H1 (cell line): ENCODE results near the gene SRPK3. TPM values are rescaled to one million over a fixed set of nuclear protein-coding genes. Genes with fewer than 3 reads are reported as not detected.

Experiments
- CTCF ChIA-PET: fragments of 300-600 bp; sonication (Branson Sonifier 250); formaldehyde crosslinking; loops from one replicate; lab custom pipeline; 2021; ENCODE audit not compliant: partially characterized antibody; lab: Charles Lee
- POLR2A ChIA-PET: fragments of 300-600 bp; sonication (Branson Sonifier 250); formaldehyde crosslinking; loops from one replicate; lab custom pipeline; 2021; ENCODE audit warnings: inconsistent platforms; ENCODE audit not compliant: partially characterized antibody; lab: Charles Lee
- DNase-seq, 2 experiments: peaks; one replicate each; pipeline versions ENCODE4 v3.0.0 to v3.0.0-alpha.2; 2010 to 2022; ENCODE audit warnings: low spot score in 2 of 2, low read depth in 1 of 2, mixed read lengths in 1 of 2
- FAIRE-seq: peaks from 2 replicates; lab custom pipeline; 2011; peaks lifted over from hg19 to GRCh38; lab: Jason Lieb, UNC
- H2AFZ ChIP-seq: 2 replicates; pipeline ENCODE4 v1.8.1; 2012; ENCODE audit warnings: low read length, inconsistent platforms
- H2AK5ac ChIP-seq: 2 replicates; pipeline ENCODE4 v1.6.1; 2013; ENCODE audit warnings: low read depth, low read length
- H2BK120ac ChIP-seq: replicated peaks from 2 replicates; pipeline ENCODE3; 2013; ENCODE audit warnings: low read depth, low read length, inconsistent platforms
- H2BK12ac ChIP-seq: 2 replicates; pipeline ENCODE4 v1.6.1; 2013; ENCODE audit warnings: low read depth, low read length
- H2BK15ac ChIP-seq: 2 replicates; pipeline ENCODE4 v1.6.1; 2013; ENCODE audit warnings: low read length
- H2BK20ac ChIP-seq: 2 replicates; pipeline ENCODE4 v1.6.1; 2013; ENCODE audit warnings: low read length
- H2BK5ac ChIP-seq: 2 replicates; pipeline ENCODE4 v1.6.1; 2013; ENCODE audit warnings: low read depth, low read length
- H3K14ac ChIP-seq: 2 replicates; pipeline ENCODE4 v1.6.1; 2013; ENCODE audit warnings: inconsistent platforms; ENCODE audit not compliant: insufficient read length
- H3K18ac ChIP-seq: 2 replicates; pipeline ENCODE4 v1.6.1; 2013; ENCODE audit warnings: low read length; ENCODE audit errors: extremely low read depth
- H3K23ac ChIP-seq: 2 replicates; pipeline ENCODE4 v1.6.1; 2013; ENCODE audit warnings: inconsistent platforms; ENCODE audit not compliant: insufficient read length
- H3K23me2 ChIP-seq: 2 replicates; pipeline ENCODE4 v1.6.1; 2013; ENCODE audit warnings: low read depth, low read length
- H3K27ac ChIP-seq: 2 replicates; pipeline ENCODE4 v1.6.1; 2011; ENCODE audit warnings: low read depth, low read length, inconsistent platforms
- H3K27me3 ChIP-seq, 4 experiments: replicated peaks in 1 of 4; 1 replicate in 1 of 4; 2 replicates in 3 of 4; pipeline versions ENCODE4 v1.6.1 to v1.8.1; 2011 to 2013; ENCODE audit warnings: low read length in 3 of 4, mild to moderate bottlenecking in 3 of 4, inconsistent platforms in 2 of 4, mixed read lengths in 2 of 4, moderate library complexity in 1 of 4; ENCODE audit not compliant: control insufficient read depth in 3 of 4, insufficient read depth in 3 of 4; ENCODE audit errors: extremely low read depth in 1 of 4
- H3K36me3 ChIP-seq, 4 experiments: 2 replicates each; pipeline versions ENCODE4 v1.6.1 to v1.8.1; 2011 to 2013; ENCODE audit warnings: mild to moderate bottlenecking in 4 of 4, low read length in 3 of 4, moderate library complexity in 2 of 4, control low read depth in 1 of 4, inconsistent platforms in 1 of 4; ENCODE audit not compliant: insufficient read depth in 4 of 4, control insufficient read depth in 2 of 4
- H3K4ac ChIP-seq: replicated peaks from 2 replicates; pipeline ENCODE3; 2013; ENCODE audit warnings: low read length, low read depth, mixed read lengths, inconsistent platforms; ENCODE audit not compliant: insufficient read length
- H3K4me1 ChIP-seq, 4 experiments: replicated peaks in 1 of 4; 1 replicate in 1 of 4; 2 replicates in 3 of 4; pipeline versions ENCODE4 v1.6.1 to v1.8.1; 2011 to 2013; ENCODE audit warnings: low read length in 3 of 4, inconsistent platforms in 2 of 4, mixed read lengths in 1 of 4; ENCODE audit not compliant: insufficient read depth in 4 of 4, control insufficient read depth in 3 of 4
- H3K4me2 ChIP-seq, 2 experiments: 2 replicates each; pipeline versions ENCODE4 v1.6.1 to v1.8.1; 2011 to 2013; ENCODE audit warnings: low read depth in 2 of 2, low read length in 2 of 2, control low read depth in 1 of 2, inconsistent platforms in 1 of 2, mild to moderate bottlenecking in 1 of 2; ENCODE audit not compliant: insufficient read depth in 1 of 2
- H3K4me3 ChIP-seq, 4 experiments: fragments of 200-600, 300-600 bp in 1 of 4; sonication (generic), shearing (Covaris generic), sonication (Bioruptor Twin) in 1 of 4; 2 replicates each; pipeline versions ENCODE4 v1.5.1 to v1.8.1; 2011 to 2016; ENCODE audit warnings: low read length in 4 of 4, low read depth in 3 of 4, control low read depth in 2 of 4, inconsistent platforms in 2 of 4, mild to moderate bottlenecking in 2 of 4, mixed read lengths in 1 of 4, moderate library complexity in 1 of 4; ENCODE audit not compliant: insufficient read depth in 2 of 4; ENCODE audit errors: extremely low read depth in 1 of 4
- H3K56ac ChIP-seq: replicated peaks from 2 replicates; pipeline ENCODE3; 2013; ENCODE audit warnings: low read depth, mild to moderate bottlenecking, mixed read lengths, low read length, inconsistent platforms; ENCODE audit not compliant: insufficient read length
- H3K79me1 ChIP-seq: 2 replicates; pipeline ENCODE4 v1.6.1; 2013; ENCODE audit warnings: low read depth, low read length, control low read depth
- H3K79me2 ChIP-seq, 2 experiments: 2 replicates each; pipeline versions ENCODE4 v1.6.1 to v1.8.1; 2012 to 2013; ENCODE audit warnings: low read length in 2 of 2, mild to moderate bottlenecking in 2 of 2, inconsistent platforms in 1 of 2; ENCODE audit not compliant: insufficient read depth in 2 of 2, control insufficient read depth in 1 of 2
- H3K9ac ChIP-seq, 4 experiments: replicated peaks in 1 of 4; 1 replicate in 1 of 4; 2 replicates in 3 of 4; pipeline versions ENCODE4 v1.6.1 to v1.8.1; 2011 to 2013; ENCODE audit warnings: low read depth in 3 of 4, low read length in 3 of 4, control low read depth in 2 of 4, mild to moderate bottlenecking in 2 of 4, moderate library complexity in 2 of 4, inconsistent platforms in 1 of 4; ENCODE audit errors: extremely low read depth in 1 of 4
- H3K9me3 ChIP-seq, 2 experiments: 2 replicates each; pipeline versions ENCODE4 v1.6.1 to v1.8.1; 2012 to 2013; ENCODE audit warnings: mild to moderate bottlenecking in 2 of 2, moderate library complexity in 2 of 2, control low read depth in 1 of 2, inconsistent platforms in 1 of 2, low read depth in 1 of 2, low read length in 1 of 2, mixed read lengths in 1 of 2; ENCODE audit not compliant: insufficient read depth in 2 of 2
- H4K20me1 ChIP-seq, 2 experiments: replicated peaks in 1 of 2; 2 replicates each; pipeline versions ENCODE3 to v1.8.1; 2011 to 2013; ENCODE audit warnings: inconsistent platforms in 2 of 2, low read length in 2 of 2, mild to moderate bottlenecking in 1 of 2; ENCODE audit not compliant: insufficient read depth in 2 of 2, control insufficient read depth in 1 of 2
- H4K5ac ChIP-seq: 2 replicates; pipeline ENCODE4 v1.6.1; 2013; ENCODE audit warnings: low read length, low read depth, mixed read lengths, inconsistent platforms; ENCODE audit not compliant: insufficient read length
- H4K8ac ChIP-seq: 2 replicates; pipeline ENCODE4 v1.8.0; 2013; ENCODE audit warnings: mild to moderate bottlenecking, moderate library complexity, low read length, inconsistent platforms; ENCODE audit not compliant: insufficient read depth; ENCODE audit errors: extremely low read depth
- H4K91ac ChIP-seq: replicated peaks from 2 replicates; pipeline ENCODE3; 2013; ENCODE audit warnings: low read length, mixed read lengths, inconsistent platforms; ENCODE audit not compliant: insufficient read length
- BACH1 ChIP-seq: IDR thresholded peaks from 2 replicates; pipeline ENCODE4 v1.6.1; 2012; ENCODE audit warnings: low read length, improper control_type of control experiment
- BRCA1 ChIP-seq: IDR thresholded peaks from 2 replicates; pipeline ENCODE4 v1.6.1; 2012; ENCODE audit warnings: low read depth, low read length, improper control_type of control experiment
- CHD1 ChIP-seq: IDR thresholded peaks from 2 replicates; pipeline ENCODE4 v1.6.1; 2012; ENCODE audit warnings: low read depth, low read length, improper control_type of control experiment
- JUN ChIP-seq: IDR thresholded peaks from 2 replicates; pipeline ENCODE4 v1.6.1; 2011; ENCODE audit warnings: low read depth, mild to moderate bottlenecking, improper control_type of control experiment, low read length
- KDM1A ChIP-seq: fragments of 200-600, 300-600 bp; sonication (generic); IDR thresholded peaks from 2 replicates; pipeline ENCODE4 v1.7.1; 2016; ENCODE audit warnings: mild to moderate bottlenecking, low read length, borderline replicate concordance
- MAFK ChIP-seq: IDR thresholded peaks from 2 replicates; pipeline ENCODE4 v1.6.1; 2012; ENCODE audit warnings: low read depth, mild to moderate bottlenecking, improper control_type of control experiment, low read length
- POLR2AphosphoS5 ChIP-seq: IDR thresholded peaks from 2 replicates; pipeline ENCODE4 v1.6.1; 2011; ENCODE audit warnings: low read depth, low read length
- RNF2 ChIP-seq: fragments of 200-900, 300-1000 bp; sonication (generic); IDR thresholded peaks from 2 replicates; pipeline ENCODE4 v1.7.1; 2016; ENCODE audit warnings: borderline replicate concordance, low read depth, mild to moderate bottlenecking, antibody characterized with exemption, low read length; ENCODE audit not compliant: poor library complexity, severe bottlenecking; ENCODE audit errors: missing control alignments
- SIN3A ChIP-seq, 2 experiments: IDR thresholded peaks in 1 of 2; conservative IDR thresholded peaks in 1 of 2; 2 replicates each; pipeline ENCODE4 v1.6.1; 2011 to 2012; ENCODE audit warnings: low read length in 2 of 2, improper control_type of control experiment in 1 of 2, low read depth in 1 of 2, mild to moderate bottlenecking in 1 of 2
- ZNF274 ChIP-seq: IDR thresholded peaks from 2 replicates; pipeline ENCODE4 v1.7.0; 2012; ENCODE audit warnings: low read length, borderline replicate concordance; ENCODE audit errors: extremely low read depth
- WGBS, 2 experiments: shearing (Covaris generic) in 1 of 2; methylation state at CpG; one replicate each; pipeline versions ENCODE4 v1.1.6 to v1.1.7; 2013 to 2015; ENCODE audit warnings: low lambda C conversion rate in 2 of 2, mixed read lengths in 2 of 2, inconsistent platforms in 1 of 2, low coverage in 1 of 2, missing lambda C conversion rate in 1 of 2; ENCODE audit not compliant: insufficient replicate concordance in 2 of 2, insufficient coverage in 1 of 2, insufficient read length in 1 of 2; ENCODE audit errors: extremely low coverage in 1 of 2, missing lambda C conversion rate in 1 of 2; 5-methylcytosine and 5-hydroxymethylcytosine counted together
- polyA plus RNA-seq, 7 experiments: library from polyadenylated mRNA; depleted of rRNA in 3 of 7; stranded (reverse) in 5 of 7; unstranded in 2 of 7; fragments of >200 nt in 5 of 7; fragments of 200-250 nt in 2 of 7; gene quantifications; 1 replicate in 5 of 7; 2 replicates in 1 of 7; 4 replicates in 1 of 7; pipeline versions ENCODE4 v1.2.1 to v1.2.3, GENCODE V29; 2011 to 2013; ENCODE audit warnings: missing spikeins in 2 of 7, mixed read lengths in 2 of 7
- total RNA-seq: library from RNA; stranded (reverse); fragmentation: NEBNext Ultra II Directional; extraction: Animal tissue kit (Norgen Biotek cat#: 25700); gene quantifications from 2 replicates; pipeline ENCODE4 v1.2.1, GENCODE V29; 2021
- TF ChIP-seq, protein P1 (sequence below): IDR thresholded peaks from 2 replicates; pipeline ENCODE4 v1.6.1; 2012; ENCODE audit warnings: inconsistent platforms
- TF ChIP-seq, protein P2 (sequence below): IDR thresholded peaks from 2 replicates; pipeline ENCODE4 v1.6.1; 2012; ENCODE audit warnings: low read length, inconsistent platforms

SRPK3 gene
- total and polyA plus RNA-seq, 2 of the 8 experiments (the other 6 are each of a cell fraction or from before 2014, with no cell fraction given): not detected

- FAIRE-seq (no peak), DNase-seq (no peak)
- Histone ChIP-seq H2BK120ac (no peak overlapping the region), H3K23me2 (no peaks in the 10 kb centered on the region), H3K27me3 (no peaks in the 10 kb centered on the region), H3K4me1 (peaks cover under 1 to 4% (median 3%) of the 10 kb centered on the region in 4 experiments; a peak in 5 of 7 replicates), H3K14ac (no peak overlapping the region), H4K8ac (no peak overlapping the region), H3K56ac (no peak overlapping the region), H3K27ac (no peak overlapping the region), H3K79me1 (no peaks in the 10 kb centered on the region), H3K36me3 (no peaks in the 10 kb centered on the region), H2AK5ac (no peak overlapping the region), H2BK15ac (no peak overlapping the region), H2BK12ac (no peak overlapping the region), H2BK20ac (no peak overlapping the region), H3K18ac (no peak overlapping the region), H4K5ac (no peak overlapping the region), H4K20me1 (peaks cover 0 to 3% of the 10 kb centered on the region in 2 experiments), H3K4me3 (no peak overlapping the region), H2AFZ (no peak overlapping the region), H3K4ac (no peak overlapping the region), H3K9me3 (no peaks in the 10 kb centered on the region), H4K91ac (no peak overlapping the region), H3K23ac (no peak overlapping the region), H3K79me2 (no peaks in the 10 kb centered on the region), H3K9ac (no peak overlapping the region), H2BK5ac (no peak overlapping the region), H3K4me2 (no peak overlapping the region)
- ChIA-PET POLR2A (no interaction called here), CTCF (no interaction called here)
- 97% methylated on average over 6 of the region's 14 CpGs; no CpG with 5 or more reads in 1 of the 2 experiments for WGBS, 2 experiments
- TF ChIP-seq BRCA1 (no peak), KDM1A (no peak), CHD1 (no peak), MAFK (no peak), RNF2 (no peak), ZNF274 (no peak), BACH1 (no peak), POLR2AphosphoS5 (no peak), JUN (no peak), SIN3A (conservative IDR thresholded peaks at IDR 0.05 in 1 of 2, IDR thresholded peaks at IDR 0.05 in 1 of 2; ENCODE audit: low read depth in 1 of 2, low read length in 2 of 2) (no peak)
- TF ChIP-seq, protein P1, sequence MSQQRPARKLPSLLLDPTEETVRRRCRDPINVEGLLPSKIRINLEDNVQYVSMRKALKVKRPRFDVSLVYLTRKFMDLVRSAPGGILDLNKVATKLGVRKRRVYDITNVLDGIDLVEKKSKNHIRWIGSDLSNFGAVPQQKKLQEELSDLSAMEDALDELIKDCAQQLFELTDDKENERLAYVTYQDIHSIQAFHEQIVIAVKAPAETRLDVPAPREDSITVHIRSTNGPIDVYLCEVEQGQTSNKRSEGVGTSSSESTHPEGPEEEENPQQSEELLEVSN: no peak
- TF ChIP-seq, protein P2, sequence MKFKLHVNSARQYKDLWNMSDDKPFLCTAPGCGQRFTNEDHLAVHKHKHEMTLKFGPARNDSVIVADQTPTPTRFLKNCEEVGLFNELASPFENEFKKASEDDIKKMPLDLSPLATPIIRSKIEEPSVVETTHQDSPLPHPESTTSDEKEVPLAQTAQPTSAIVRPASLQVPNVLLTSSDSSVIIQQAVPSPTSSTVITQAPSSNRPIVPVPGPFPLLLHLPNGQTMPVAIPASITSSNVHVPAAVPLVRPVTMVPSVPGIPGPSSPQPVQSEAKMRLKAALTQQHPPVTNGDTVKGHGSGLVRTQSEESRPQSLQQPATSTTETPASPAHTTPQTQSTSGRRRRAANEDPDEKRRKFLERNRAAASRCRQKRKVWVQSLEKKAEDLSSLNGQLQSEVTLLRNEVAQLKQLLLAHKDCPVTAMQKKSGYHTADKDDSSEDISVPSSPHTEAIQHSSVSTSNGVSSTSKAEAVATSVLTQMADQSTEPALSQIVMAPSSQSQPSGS: no peak
Observed at GRCh38 chrX:153732401-153732800, 48.4 kb upstream of the SRPK3 start.
